GM12878 (cell line): ENCODE results near the gene MTRR.

Source experiments
- CTCF ChIP-seq, 3 experiments: IDR thresholded peaks in 2 of 3; conservative IDR thresholded peaks in 1 of 3; 2 replicates each; pipeline ENCODE4 v1.5.1; 2011; ENCODE audit warnings: low read depth in 3 of 3, low read length in 3 of 3, mild to moderate bottlenecking in 3 of 3, control low read depth in 2 of 3, moderate library complexity in 2 of 3, inconsistent platforms in 1 of 3, mixed read lengths in 1 of 3; ENCODE audit not compliant: control insufficient read depth in 2 of 3, insufficient read depth in 1 of 3; ENCODE audit errors: extremely low read depth in 1 of 3
- EP300 ChIP-seq, 2 experiments: fragments of 150-350 bp in 1 of 2; IDR thresholded peaks; 2 replicates each; pipeline ENCODE4 v1.6.1; 2011 to 2012; ENCODE audit warnings: low read depth in 2 of 2, low read length in 2 of 2, borderline replicate concordance in 1 of 2, improper control_type of control experiment in 1 of 2, inconsistent platforms in 1 of 2; ENCODE audit not compliant: control insufficient read depth in 1 of 2
- ESRRA ChIP-seq: IDR thresholded peaks from 2 replicates; pipeline ENCODE4 v1.6.1; 2012; ENCODE audit warnings: mild to moderate bottlenecking, low read length, improper control_type of control experiment
- RAD21 ChIP-seq: IDR thresholded peaks from 2 replicates; pipeline ENCODE4 v1.6.1; 2011; ENCODE audit warnings: mild to moderate bottlenecking, low read depth, low read length, moderate library complexity; ENCODE audit not compliant: insufficient read depth
- SRF ChIP-seq, 2 experiments: IDR thresholded peaks; 2 replicates each; pipeline ENCODE4 v1.6.1; 2011; ENCODE audit warnings: low read depth in 2 of 2, low read length in 2 of 2, mild to moderate bottlenecking in 1 of 2, moderate library complexity in 1 of 2
- ZNF687 ChIP-seq: fragments of 450-650 bp; IDR thresholded peaks from 2 replicates; pipeline ENCODE4 v1.6.1; 2017; ENCODE audit warnings: mild to moderate bottlenecking, moderate library complexity

- no peak for TF ChIP-seq ZNF687
- no peak for TF ChIP-seq ESRRA
- no peak for TF ChIP-seq EP300 (IDR thresholded peaks at IDR 0.05; ENCODE audit: borderline replicate concordance in 1 of 2, control insufficient read depth in 1 of 2, low read depth in 2 of 2, low read length in 2 of 2)
- TF ChIP-seq RAD21: no peak
- no peak for TF ChIP-seq CTCF (IDR thresholded peaks at IDR 0.05 in 2 of 3, conservative IDR thresholded peaks at IDR 0.05 in 1 of 3; ENCODE audit: control insufficient read depth in 2 of 3, extremely low read depth in 1 of 3, insufficient read depth in 1 of 3, low read depth in 3 of 3, low read length in 3 of 3)
- TF ChIP-seq SRF (IDR thresholded peaks at IDR 0.05; ENCODE audit: low read depth in 2 of 2, low read length in 2 of 2): no peak
Measured at GRCh38 chr5:7872517-7873130, 3.7 kb downstream of the MTRR start.
